ENCODE results near the gene CD69. TPM values are rescaled to one million over a fixed set of nuclear protein-coding genes. Genes with fewer than 3 reads are reported as not detected.

CD69 gene
- total RNA-seq, 1 donor from 2014 or later = 0.18 TPM

DNA sequence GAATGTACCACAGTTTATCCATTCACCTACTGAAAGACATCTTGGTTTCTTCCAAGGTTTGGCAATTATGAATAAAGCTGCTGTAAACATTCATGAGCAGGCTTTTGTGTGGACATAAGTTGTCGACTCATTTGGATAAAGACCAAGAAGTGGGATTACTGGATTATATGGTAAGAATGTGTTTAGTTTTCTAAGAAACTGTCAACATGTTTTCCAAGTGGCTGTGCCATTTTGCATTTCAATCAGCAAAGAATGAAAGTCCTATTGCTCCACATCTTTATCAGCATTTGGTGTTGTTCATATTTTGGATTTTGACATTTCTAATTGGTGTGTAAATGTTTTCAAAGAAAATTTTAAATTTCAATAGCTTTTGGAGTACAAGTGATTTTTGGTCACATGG lies 39.3 kb upstream of the CD69 start:
- no peaks in the 10 kb centered on the region for H3K4me1 ChIP-seq (ENCODE audit: insufficient read depth, low read length)
- no peak for DNase-seq (ENCODE audit: low read depth)
- Mint-ChIP-seq H3K36me3 (ENCODE audit: low read depth, unreplicated experiment) (no peaks in the 10 kb centered on the region), H3K4me1 (ENCODE audit: low read depth, unreplicated experiment) (no peaks in the 10 kb centered on the region), H3K27me3 (ENCODE audit: low read depth, unreplicated experiment) (no peaks in the 10 kb centered on the region), H3K9me3 (ENCODE audit: unreplicated experiment) (peaks cover 2% of the 10 kb centered on the region), H3K4me3 (ENCODE audit: unreplicated experiment) (no peak overlapping the region), H3K27ac (ENCODE audit: unreplicated experiment) (no peak overlapping the region)
- no peaks in the 10 kb centered on the region for H3K79me2 ChIP-seq (ENCODE audit: insufficient read depth, low read length)
- no peaks in the 10 kb centered on the region for H4K20me1 ChIP-seq (ENCODE audit: insufficient read depth, low read length)
- H2AFZ ChIP-seq (ENCODE audit: low read depth, low read length) = no peak overlapping the region
- no peak overlapping the region for H3K9ac ChIP-seq (ENCODE audit: low read length)
- no peak overlapping the region for H3K4me2 ChIP-seq (ENCODE audit: low read length)
- no peaks in the 10 kb centered on the region for H3K9me3 ChIP-seq (ENCODE audit: insufficient read depth, low read depth, low read length)
- no peak for FAIRE-seq
- H3K27ac ChIP-seq (ENCODE audit: low read depth, low read length) = no peak overlapping the region
- no peaks in the 10 kb centered on the region for H3K36me3 ChIP-seq (ENCODE audit: insufficient read depth, low read length)
- TF ChIP-seq, protein P1, sequence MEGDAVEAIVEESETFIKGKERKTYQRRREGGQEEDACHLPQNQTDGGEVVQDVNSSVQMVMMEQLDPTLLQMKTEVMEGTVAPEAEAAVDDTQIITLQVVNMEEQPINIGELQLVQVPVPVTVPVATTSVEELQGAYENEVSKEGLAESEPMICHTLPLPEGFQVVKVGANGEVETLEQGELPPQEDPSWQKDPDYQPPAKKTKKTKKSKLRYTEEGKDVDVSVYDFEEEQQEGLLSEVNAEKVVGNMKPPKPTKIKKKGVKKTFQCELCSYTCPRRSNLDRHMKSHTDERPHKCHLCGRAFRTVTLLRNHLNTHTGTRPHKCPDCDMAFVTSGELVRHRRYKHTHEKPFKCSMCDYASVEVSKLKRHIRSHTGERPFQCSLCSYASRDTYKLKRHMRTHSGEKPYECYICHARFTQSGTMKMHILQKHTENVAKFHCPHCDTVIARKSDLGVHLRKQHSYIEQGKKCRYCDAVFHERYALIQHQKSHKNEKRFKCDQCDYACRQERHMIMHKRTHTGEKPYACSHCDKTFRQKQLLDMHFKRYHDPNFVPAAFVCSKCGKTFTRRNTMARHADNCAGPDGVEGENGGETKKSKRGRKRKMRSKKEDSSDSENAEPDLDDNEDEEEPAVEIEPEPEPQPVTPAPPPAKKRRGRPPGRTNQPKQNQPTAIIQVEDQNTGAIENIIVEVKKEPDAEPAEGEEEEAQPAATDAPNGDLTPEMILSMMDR (IDR thresholded peaks at IDR 0.05; ENCODE audit: insufficient read depth, low read depth, low read length) = no peak
- TF ChIP-seq EZH2 (IDR thresholded peaks at IDR 0.05; ENCODE audit: insufficient read depth, low read length) = no peak
- H3K27me3 ChIP-seq (ENCODE audit: insufficient read depth, low read length) = no peaks in the 10 kb centered on the region
- no peak overlapping the region for H3K4me3 ChIP-seq (ENCODE audit: insufficient read depth, low read depth, low read length)

DNA sequence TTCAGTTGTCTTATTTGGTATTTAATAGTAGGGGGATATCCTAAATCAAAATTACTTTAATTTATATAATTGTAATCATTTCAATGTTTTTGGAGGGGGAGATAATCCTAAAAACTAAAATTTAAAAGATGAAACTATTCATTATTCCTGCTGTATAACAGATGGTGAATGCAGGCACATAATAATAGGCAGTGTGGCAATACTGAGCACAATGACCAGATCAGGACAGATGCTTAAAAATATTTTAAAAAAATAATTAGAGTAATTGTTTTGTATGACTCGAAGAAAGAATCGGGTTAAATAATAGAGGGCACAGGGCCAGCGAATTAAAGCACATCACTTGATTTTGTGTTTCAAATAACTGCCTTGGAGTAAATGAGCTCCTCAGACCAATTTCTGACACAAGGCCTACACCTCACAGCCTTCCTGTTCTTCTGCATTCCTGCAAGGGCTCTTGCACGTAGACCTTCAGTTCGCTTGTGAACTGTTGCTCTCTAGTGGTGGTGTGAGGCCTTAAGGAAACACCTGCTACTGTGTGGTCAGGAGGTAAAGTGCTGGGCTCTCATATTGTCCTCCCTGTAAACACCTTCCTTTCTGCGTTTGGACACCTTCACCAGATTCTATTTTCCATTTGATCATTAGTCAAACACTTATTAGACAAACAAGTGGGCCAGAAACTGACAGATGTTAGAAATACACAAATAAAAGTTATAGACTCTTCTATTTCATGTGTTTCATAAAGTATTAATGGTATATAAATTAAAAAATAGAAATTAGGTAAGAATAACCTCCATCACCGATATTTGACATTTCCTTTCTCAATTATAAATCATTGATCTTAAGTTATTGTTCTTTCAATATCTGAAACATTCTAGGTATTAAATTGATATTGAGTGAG lies 37.3 kb upstream of the CD69 start:
- Histone ChIP-seq H3K27me3 (ENCODE audit: insufficient read depth, low read length) (no peaks in the 10 kb centered on the region), H3K36me3 (ENCODE audit: insufficient read depth, low read length) (no peaks in the 10 kb centered on the region), H3K4me3 (ENCODE audit: insufficient read depth, low read depth, low read length) (no peak overlapping the region), H4K20me1 (ENCODE audit: insufficient read depth, low read length) (no peaks in the 10 kb centered on the region), H3K9me3 (ENCODE audit: insufficient read depth, low read depth, low read length) (no peaks in the 10 kb centered on the region), H3K4me2 (ENCODE audit: low read length) (no peak overlapping the region), H3K27ac (ENCODE audit: low read depth, low read length) (no peak overlapping the region), H2AFZ (ENCODE audit: low read depth, low read length) (no peak overlapping the region), H3K79me2 (ENCODE audit: insufficient read depth, low read length) (no peaks in the 10 kb centered on the region), H3K9ac (ENCODE audit: low read length) (no peak overlapping the region), H3K4me1 (ENCODE audit: insufficient read depth, low read length) (peaks cover 6% of the 10 kb centered on the region)
- Mint-ChIP-seq H3K36me3 (ENCODE audit: low read depth, unreplicated experiment) (no peaks in the 10 kb centered on the region), H3K4me1 (ENCODE audit: low read depth, unreplicated experiment) (peaks cover 10% of the 10 kb centered on the region), H3K27me3 (ENCODE audit: low read depth, unreplicated experiment) (no peaks in the 10 kb centered on the region), H3K27ac (ENCODE audit: unreplicated experiment) (no peak overlapping the region), H3K4me3 (ENCODE audit: unreplicated experiment) (no peak overlapping the region), H3K9me3 (ENCODE audit: unreplicated experiment) (peaks cover 2% of the 10 kb centered on the region)
- DNase-seq (ENCODE audit: low read depth) = peak; percentile 57
- TF ChIP-seq EZH2 (IDR thresholded peaks at IDR 0.05; ENCODE audit: insufficient read depth, low read length) = no peak
- TF ChIP-seq, protein P1 (IDR thresholded peaks at IDR 0.05; ENCODE audit: insufficient read depth, low read depth, low read length) = peak; percentile 38
- FAIRE-seq = no peak

DNA sequence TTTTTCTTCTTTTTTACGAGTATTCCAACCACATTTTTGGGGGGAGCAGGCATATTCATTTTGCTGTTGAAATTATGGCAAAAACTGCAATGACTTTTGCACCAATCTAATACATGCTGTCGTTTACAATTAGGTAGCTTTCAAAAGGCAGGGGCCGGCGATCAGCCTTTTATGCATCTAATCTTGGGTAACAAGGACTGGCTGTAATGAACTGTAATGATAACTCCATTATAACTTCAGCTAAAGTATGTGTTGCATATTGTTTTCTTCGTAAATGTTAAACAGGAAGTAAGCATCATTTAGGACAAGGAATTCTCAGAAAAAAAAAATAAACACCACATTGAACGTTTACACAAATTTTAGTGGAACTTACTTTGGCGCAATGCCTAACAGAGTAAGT lies 36.3 kb upstream of the CD69 start:
- H3K79me2 ChIP-seq (ENCODE audit: insufficient read depth, low read length) = no peaks in the 10 kb centered on the region
- FAIRE-seq (no peak), DNase-seq (ENCODE audit: low read depth) (peak; percentile 13)
- H3K27ac ChIP-seq (ENCODE audit: low read depth, low read length) = no peak overlapping the region
- no peak overlapping the region for H3K9ac ChIP-seq (ENCODE audit: low read length)
- H3K27ac Mint-ChIP-seq (ENCODE audit: unreplicated experiment) = no peak overlapping the region
- no peaks in the 10 kb centered on the region for H3K36me3 ChIP-seq (ENCODE audit: insufficient read depth, low read length)
- H2AFZ ChIP-seq (ENCODE audit: low read depth, low read length) = peak overlapping the region; percentile 32
- H3K4me1 Mint-ChIP-seq (ENCODE audit: low read depth, unreplicated experiment) = peaks cover 15% of the 10 kb centered on the region
- no peak overlapping the region for H3K4me3 Mint-ChIP-seq (ENCODE audit: unreplicated experiment)
- no peak for TF ChIP-seq EZH2 (IDR thresholded peaks at IDR 0.05; ENCODE audit: insufficient read depth, low read length)
- TF ChIP-seq, protein P1 (IDR thresholded peaks at IDR 0.05; ENCODE audit: insufficient read depth, low read depth, low read length) = no peak
- peaks cover 2% of the 10 kb centered on the region for H3K9me3 Mint-ChIP-seq (ENCODE audit: unreplicated experiment)
- no peaks in the 10 kb centered on the region for H3K27me3 Mint-ChIP-seq (ENCODE audit: low read depth, unreplicated experiment)
- no peak overlapping the region for H3K4me3 ChIP-seq (ENCODE audit: insufficient read depth, low read depth, low read length)
- no peaks in the 10 kb centered on the region for H3K36me3 Mint-ChIP-seq (ENCODE audit: low read depth, unreplicated experiment)
- no peak overlapping the region for H3K4me2 ChIP-seq (ENCODE audit: low read length)
- no peaks in the 10 kb centered on the region for H4K20me1 ChIP-seq (ENCODE audit: insufficient read depth, low read length)
- H3K4me1 ChIP-seq (ENCODE audit: insufficient read depth, low read length) = peaks cover 12% of the 10 kb centered on the region
- no peaks in the 10 kb centered on the region for H3K9me3 ChIP-seq (ENCODE audit: insufficient read depth, low read depth, low read length)
- no peaks in the 10 kb centered on the region for H3K27me3 ChIP-seq (ENCODE audit: insufficient read depth, low read length)

Measured in astrocyte (in vitro differentiated cells and primary cell).